A673 (cell line): ENCODE results near the gene PLA2G10. TPM values are rescaled to one million over a fixed set of nuclear protein-coding genes. Genes with fewer than 3 reads are reported as not detected.
"Not testable (repeated sequence)": the region's sequence is repeated elsewhere in the genome, so short reads cannot be mapped to it uniquely, and the experiment has no call there.

Experiments
- BruUV-seq: library from RNA; stranded (reverse); fragments of 400-500 nt; replicated peaks from 2 replicates; lab custom pipeline; 2021; lab: Mats Ljungman, UMichigan
- CTCF ChIA-PET: fragments of 300-600 bp; sonication (Branson Sonifier 250); formaldehyde crosslinking; loops from one replicate; lab custom pipeline; 2022; ENCODE audit warnings: antibody characterized with exemption; lab: Charles Lee
- POLR2A ChIA-PET: fragments of 300-600 bp; sonication (Branson Sonifier 250); formaldehyde crosslinking; loops from one replicate; lab custom pipeline; 2022; ENCODE audit warnings: antibody characterized with exemption; ENCODE audit not compliant: low non-redundant PET; lab: Charles Lee
- DNase-seq: peaks from one replicate; pipeline ENCODE4 v3.0.0-alpha.2; 2015; ENCODE audit warnings: low spot score
- H3K27ac ChIP-seq: fragments of 200-600 bp; sonication (generic); 2 replicates; pipeline ENCODE4 v1.5.1; 2016; ENCODE audit warnings: mixed run types, low read depth, mild to moderate bottlenecking, mixed read lengths, antibody characterized with exemption, low read length; ENCODE audit not compliant: poor library complexity, severe bottlenecking
- H3K27me3 ChIP-seq: fragments of 200-600 bp; sonication (generic); replicated peaks from 2 replicates; pipeline ENCODE4 v1.6.1; 2017; ENCODE audit warnings: mixed run types, low read depth, mild to moderate bottlenecking, mixed read lengths, antibody characterized with exemption, low read length; ENCODE audit not compliant: insufficient read depth, poor library complexity
- H3K36me3 ChIP-seq: fragments of 200-600 bp; sonication (generic); 2 replicates; pipeline ENCODE4 v1.6.1; 2016; ENCODE audit warnings: mixed run types, mild to moderate bottlenecking, mixed read lengths, antibody characterized with exemption, low read length; ENCODE audit not compliant: insufficient read depth, poor library complexity, severe bottlenecking
- H3K4me1 ChIP-seq: fragments of 200-600 bp; sonication (generic); 2 replicates; pipeline ENCODE4 v1.6.1; 2017; ENCODE audit warnings: mixed run types, mild to moderate bottlenecking, mixed read lengths, antibody characterized with exemption, low read length; ENCODE audit not compliant: insufficient read depth, poor library complexity, severe bottlenecking
- H3K4me3 ChIP-seq: fragments of 200-600 bp; sonication (generic); 2 replicates; pipeline ENCODE4 v1.5.1; 2016; ENCODE audit warnings: low read depth, mixed run types, mild to moderate bottlenecking, mixed read lengths, low read length; ENCODE audit not compliant: poor library complexity, severe bottlenecking
- H3K9me3 ChIP-seq: fragments of 200-600 bp; sonication (generic); 2 replicates; pipeline ENCODE4 v1.6.1; 2016; ENCODE audit warnings: mixed run types, low read depth, mild to moderate bottlenecking, mixed read lengths, antibody characterized with exemption, low read length; ENCODE audit not compliant: poor library complexity, severe bottlenecking
- EZH2 ChIP-seq: fragments of 200-600 bp; sonication (generic); IDR thresholded peaks from 2 replicates; pipeline ENCODE4 v1.6.1; 2017; ENCODE audit warnings: borderline replicate concordance, low read depth, mild to moderate bottlenecking, mixed read lengths, antibody characterized with exemption, low read length; ENCODE audit not compliant: poor library complexity, severe bottlenecking
- intact Hi-C: fragments of 100-400 bp; cut with micrococcal nuclease; formaldehyde crosslinking; loops from one replicate; pipeline ENCODE4 v1.10.0; 2022; ENCODE audit not compliant: unreplicated experiment
- total RNA-seq: library from RNA; stranded (reverse); gene quantifications from 2 replicates; pipeline ENCODE4 v1.2.3, GENCODE V29; 2021
- TF ChIP-seq, protein P1 (sequence below): fragments of 300-800, 200-600 bp; sonication (generic); conservative IDR thresholded peaks from 2 replicates; pipeline ENCODE4 v1.5.1; 2017; ENCODE audit warnings: low read depth, mild to moderate bottlenecking, antibody characterized with exemption, low read length, moderate library complexity, mixed read lengths

PLA2G10 gene
- total RNA-seq, 1 experiment from 2014 or later, result not detected

DNA sequence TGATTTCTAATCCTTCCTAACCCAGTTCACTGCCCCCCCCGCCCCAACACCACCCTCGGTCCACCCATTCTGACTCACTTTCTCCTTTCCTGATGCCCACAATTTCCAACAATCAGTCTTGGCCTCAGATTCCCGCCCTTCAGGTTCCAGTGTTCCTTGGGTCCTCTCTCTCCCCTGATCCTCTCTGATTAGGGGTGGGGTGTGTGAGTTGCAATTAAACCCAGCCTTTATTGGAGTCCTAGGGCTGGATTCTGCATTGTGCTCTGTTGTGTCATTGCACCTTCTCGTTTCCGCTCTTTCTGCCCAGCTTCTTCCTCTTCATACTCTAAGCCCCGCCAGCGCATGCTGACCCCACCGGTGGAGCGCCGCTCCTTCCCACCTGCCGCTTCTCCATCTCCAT is 8.6 kb upstream of the PLA2G10 start:
- intact Hi-C loops, H3K4me1 ChIP-seq, H3K4me3 ChIP-seq, H3K27ac ChIP-seq, POLR2A ChIA-PET, H3K27me3 ChIP-seq, CTCF ChIA-PET, DNase-seq, BruUV-seq, H3K36me3 ChIP-seq, H3K9me3 ChIP-seq: not testable (repeated sequence)

DNA sequence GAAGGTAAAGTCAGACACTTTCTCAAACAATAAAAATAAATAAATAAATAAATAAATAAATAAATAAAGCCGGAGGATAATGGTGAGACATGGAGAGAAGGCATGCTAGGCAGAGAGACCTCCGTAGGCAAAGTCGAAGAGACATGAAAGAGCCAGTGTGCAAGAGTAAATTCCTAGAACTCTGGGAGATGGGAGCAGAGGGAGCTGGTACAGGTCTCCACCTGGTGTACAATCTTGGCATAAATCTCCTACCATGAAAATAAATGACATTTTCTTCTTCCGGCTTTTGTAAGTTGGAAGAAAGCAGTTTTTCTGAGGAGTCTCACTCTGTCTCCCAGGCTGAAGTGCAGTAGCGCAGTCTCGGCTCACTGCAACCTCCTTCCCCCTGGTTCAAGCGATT is 7.8 kb upstream of the PLA2G10 start:
- H3K27ac ChIP-seq, H3K36me3 ChIP-seq, CTCF ChIA-PET, BruUV-seq, H3K9me3 ChIP-seq, H3K27me3 ChIP-seq, H3K4me1 ChIP-seq, POLR2A ChIA-PET, H3K4me3 ChIP-seq, intact Hi-C loops, DNase-seq: not testable (repeated sequence)

DNA sequence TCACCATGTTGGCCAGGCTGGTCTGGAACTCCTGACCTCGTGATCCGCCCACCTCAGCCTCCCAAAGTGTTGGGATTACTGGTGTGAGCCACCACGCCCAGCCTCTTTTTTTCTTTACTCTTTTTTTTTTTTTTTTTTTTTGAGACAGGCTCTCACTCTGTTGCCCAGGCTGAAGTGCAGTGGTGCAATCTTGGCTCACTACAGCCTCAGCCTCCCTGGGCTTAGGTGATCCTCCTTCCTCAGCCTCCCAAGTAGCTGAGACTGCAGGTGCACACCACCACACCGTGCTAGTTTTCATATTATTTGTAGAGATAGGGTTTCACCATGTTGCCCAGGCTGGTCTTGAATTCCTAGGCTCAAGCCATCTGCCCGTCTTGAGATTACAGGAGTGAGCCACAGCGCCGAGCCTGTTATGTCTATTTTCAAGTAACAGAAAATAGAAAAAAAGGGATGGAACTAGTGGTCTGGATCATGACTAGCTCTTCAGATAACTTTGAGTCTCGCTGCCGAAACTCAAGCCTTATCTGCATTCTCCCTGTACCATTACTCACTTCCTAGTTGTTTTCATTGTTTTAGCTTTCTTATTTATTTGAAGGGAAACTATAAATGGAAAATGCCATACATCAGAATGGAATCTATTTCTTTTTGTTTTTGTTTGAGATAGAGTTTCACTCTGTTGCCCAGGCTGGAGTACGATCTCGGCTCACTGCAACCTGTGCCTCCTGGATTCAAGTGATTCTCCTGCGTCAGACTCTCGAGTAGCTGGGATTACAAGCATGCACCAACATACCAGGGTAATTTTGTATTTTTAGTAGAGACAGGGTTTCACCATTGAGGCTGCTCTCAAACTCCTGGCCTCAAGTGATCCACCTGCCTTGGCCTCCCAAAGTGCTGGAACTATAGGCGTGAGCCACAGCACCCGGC is 8.0 kb downstream of the PLA2G10 start:
- CTCF ChIA-PET, H3K4me3 ChIP-seq, BruUV-seq, H3K27me3 ChIP-seq, DNase-seq, H3K9me3 ChIP-seq, H3K4me1 ChIP-seq, intact Hi-C loops, H3K36me3 ChIP-seq, H3K27ac ChIP-seq: not testable (repeated sequence)
- POLR2A ChIA-PET, result interaction anchor here (0.7 kb wide), 1 partner anchor 27 kb away, joined by 8 read pairs; no protein-coding TSS in a partner anchor

DNA sequence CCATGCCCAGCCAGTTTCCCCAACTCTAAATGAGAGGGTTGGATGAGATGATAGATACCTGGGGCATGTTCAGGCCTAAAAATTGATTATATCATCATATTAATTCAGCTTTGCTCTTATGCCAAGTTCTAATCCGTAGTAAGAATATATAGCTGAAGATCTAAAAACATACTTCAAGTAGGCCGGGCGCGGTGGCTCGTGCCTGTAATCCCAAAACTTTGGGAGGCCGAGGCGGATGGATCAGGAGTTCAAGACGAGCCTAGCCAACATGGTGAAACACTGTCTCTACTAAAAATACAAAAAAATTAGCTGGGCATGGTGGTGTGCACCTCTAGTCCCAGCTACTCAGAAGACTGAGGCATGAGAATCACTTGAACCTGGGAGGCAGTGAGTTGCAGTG is 12.0 kb downstream of the PLA2G10 start:
- H3K4me3 ChIP-seq, result no peak overlapping the region
- TF ChIP-seq, protein P1, sequence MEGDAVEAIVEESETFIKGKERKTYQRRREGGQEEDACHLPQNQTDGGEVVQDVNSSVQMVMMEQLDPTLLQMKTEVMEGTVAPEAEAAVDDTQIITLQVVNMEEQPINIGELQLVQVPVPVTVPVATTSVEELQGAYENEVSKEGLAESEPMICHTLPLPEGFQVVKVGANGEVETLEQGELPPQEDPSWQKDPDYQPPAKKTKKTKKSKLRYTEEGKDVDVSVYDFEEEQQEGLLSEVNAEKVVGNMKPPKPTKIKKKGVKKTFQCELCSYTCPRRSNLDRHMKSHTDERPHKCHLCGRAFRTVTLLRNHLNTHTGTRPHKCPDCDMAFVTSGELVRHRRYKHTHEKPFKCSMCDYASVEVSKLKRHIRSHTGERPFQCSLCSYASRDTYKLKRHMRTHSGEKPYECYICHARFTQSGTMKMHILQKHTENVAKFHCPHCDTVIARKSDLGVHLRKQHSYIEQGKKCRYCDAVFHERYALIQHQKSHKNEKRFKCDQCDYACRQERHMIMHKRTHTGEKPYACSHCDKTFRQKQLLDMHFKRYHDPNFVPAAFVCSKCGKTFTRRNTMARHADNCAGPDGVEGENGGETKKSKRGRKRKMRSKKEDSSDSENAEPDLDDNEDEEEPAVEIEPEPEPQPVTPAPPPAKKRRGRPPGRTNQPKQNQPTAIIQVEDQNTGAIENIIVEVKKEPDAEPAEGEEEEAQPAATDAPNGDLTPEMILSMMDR, result no peak
- no peak for TF ChIP-seq EZH2
- POLR2A ChIA-PET, result interaction anchor here (0.6 kb wide), 1 partner anchor 32 kb away, joined by 3 read pairs; no protein-coding TSS in a partner anchor
- BruUV-seq, result no TSS peak
- no peaks in the 10 kb centered on the region for H3K9me3 ChIP-seq
- H3K36me3 ChIP-seq, result no peaks in the 10 kb centered on the region
- no peaks in the 10 kb centered on the region for H3K27me3 ChIP-seq
- no peaks in the 10 kb centered on the region for H3K4me1 ChIP-seq
- no peak for DNase-seq
- CTCF ChIA-PET, result no interaction called here
- H3K27ac ChIP-seq, result no peak overlapping the region
- intact Hi-C loops, result no loop called here
